Stimulated activated CD4-positive, alpha-beta T cell treated with anti-CD3 and anti-CD28 coated beads, Interleukin-2, amount 100 ng/mL, for 4 hours (primary cell): ENCODE measurements around the gene NPDC1.
"Not testable (repeated sequence)": the region's sequence is repeated elsewhere in the genome, so short reads cannot be mapped to it uniquely, and the experiment has no call there.

Experiments used
- DNase-seq: peaks from one replicate; pipeline ENCODE4 v3.0.0-alpha.2; 2020; ENCODE audit warnings: low read depth

Gene NPDC1

DNA sequence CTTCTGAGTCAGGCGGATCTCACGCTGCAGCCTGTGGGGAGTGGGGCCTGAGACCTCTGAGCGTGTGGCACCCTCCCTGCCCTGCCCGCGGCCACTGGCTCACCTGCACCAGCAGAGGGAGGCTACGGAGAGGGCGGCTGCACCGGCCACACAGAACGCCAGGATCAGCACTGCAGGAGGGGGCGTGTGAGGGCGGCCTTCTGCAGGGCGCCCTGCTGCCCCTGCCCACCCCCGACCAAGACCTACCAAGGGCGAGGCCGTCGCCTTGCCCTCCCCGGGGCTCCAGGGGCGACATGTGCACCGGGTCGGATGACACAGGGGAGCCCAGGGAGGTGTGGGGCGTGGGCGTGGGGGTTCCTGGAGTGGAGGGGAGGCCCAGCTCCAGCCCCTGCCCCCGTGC lies 5.4 kb downstream of the NPDC1 start:
- DNase-seq: no peak

DNA sequence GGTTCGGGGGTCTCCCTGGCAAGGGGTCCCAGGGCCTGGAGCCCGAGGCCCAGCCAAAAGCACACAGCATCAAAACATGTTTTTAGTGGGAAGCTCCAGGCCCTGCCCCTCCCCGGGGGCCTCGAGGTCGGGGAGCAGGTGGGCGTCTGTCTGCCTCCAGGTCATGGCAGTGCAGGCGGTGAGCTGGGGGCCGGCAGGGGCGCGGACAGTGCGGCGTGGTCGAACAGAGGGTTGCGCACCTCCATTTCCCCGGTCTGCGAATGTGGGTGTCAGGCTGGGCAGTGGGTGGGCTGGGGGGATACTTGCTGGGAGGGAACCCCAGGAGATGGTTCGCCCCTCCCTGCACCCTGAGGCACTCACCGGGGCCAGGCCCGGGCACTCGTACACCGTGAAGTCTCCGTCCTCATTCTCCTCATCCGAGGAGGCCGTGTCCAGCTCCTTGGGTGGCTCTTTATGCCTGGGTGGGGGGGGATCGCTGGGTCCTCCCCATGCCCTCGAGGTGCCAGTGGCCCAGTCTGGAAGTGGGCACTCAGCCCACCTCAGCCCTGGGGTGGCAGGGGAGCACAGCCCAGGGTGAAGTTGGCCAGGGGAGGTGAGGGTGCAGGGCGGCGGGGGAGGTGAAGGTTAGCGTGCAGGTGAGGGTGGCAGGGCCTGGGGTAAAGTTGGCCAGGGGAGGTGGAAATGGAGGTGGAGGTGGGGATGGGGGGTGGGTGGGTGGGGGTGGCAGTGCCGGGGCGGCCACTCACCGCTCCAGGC lies 6.2 kb downstream of the NPDC1 start:
- DNase-seq: no peak

DNA sequence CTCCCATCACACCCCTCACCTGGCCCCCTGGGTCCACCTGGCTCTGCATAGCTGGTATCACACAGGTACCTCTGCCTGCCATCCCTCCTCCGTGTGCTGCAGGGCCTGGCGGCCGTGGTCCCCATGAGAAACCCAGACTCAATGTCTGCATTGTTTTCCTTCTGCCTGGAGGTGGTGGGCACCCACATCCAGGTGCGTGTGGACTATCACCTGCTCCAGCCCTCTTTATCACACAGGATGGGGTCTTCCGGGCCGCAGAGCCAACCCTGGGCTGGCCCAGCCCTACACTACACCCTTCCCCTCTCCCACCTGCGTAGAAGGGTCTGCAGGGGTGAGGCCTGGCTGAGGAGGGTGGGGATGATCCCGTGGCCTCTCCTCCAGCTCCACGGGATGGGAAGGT lies 7.1 kb downstream of the NPDC1 start:
- DNase-seq: no peak

DNA sequence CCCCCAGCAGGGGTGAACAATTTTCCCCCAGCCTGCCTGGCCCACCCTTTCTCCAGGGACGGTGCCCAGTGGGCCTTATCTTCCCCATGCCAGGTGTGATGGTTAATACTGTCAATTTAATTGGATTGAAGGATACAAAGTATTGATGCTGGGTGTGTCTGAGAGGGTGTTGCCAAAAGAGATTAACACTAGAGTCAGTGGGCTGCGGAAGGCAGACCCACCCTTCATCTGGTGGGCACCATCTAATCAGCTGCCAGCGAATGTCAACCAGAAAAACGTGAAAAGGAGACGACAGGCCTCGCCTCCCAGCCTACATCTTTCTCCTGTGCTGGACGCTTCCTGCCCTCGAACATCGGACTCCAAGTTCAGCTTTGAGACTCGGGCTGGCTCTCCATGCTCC lies 8.5 kb downstream of the NPDC1 start:
- no peak for DNase-seq

DNA sequence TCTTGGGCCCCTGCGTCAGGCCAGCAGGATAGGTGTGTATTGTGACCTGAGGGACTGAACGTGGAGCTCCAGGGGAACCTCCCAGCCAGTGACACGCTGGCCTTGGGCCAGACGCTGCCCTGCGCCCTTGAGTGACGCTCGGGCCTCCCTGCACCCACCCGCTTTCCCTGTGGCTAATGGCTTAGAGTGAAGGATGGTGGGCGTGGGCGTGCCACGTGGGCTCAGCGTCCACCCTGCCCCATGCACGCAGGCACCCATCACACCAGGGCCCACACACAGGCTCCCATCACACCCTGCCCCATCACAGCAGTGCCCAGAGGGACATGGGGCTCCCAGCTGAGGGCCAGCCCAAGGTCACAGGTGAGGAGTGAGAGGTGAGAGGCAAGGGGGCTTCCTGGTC lies 8.9 kb downstream of the NPDC1 start:
- DNase-seq: no peak

DNA sequence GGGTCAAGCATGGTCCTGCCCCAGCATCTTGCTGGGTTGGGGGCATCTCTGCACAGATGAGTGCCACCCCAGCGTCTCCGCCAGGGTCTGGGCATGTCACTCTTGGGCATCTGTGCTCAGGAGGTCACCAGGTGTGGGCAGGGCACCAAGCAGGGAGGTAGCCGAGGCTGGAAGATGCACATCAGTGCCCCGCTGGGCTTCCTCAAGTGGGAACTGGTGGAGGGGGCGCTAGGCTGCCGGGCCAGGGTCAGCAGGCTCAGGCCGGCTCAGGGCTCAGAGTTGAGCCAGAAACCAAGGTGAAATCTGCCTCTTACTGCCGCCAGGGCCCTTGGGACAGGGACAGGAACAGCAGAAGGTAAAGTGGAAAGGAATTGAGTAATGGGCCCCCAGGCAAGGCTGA lies 10.0 kb downstream of the NPDC1 start:
- no peak for DNase-seq

DNA sequence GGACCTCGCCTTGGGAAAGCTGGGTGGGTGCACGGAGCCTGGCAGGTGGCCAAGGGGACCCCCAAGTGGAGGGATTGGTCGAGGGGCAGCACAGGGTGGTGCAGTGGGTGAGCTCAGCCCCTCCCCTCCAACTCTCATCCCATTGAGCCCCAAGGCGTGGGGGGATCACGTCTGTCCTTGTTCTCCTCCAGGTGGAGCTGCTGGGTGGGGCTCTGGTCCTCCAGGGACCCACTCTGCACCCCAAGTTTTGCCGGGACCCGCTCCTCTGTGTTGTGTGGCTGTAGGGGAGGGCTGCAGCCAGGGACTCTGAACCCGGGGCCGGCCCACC lies 10.5 kb downstream of the NPDC1 start:
- DNase-seq: no peak

DNA sequence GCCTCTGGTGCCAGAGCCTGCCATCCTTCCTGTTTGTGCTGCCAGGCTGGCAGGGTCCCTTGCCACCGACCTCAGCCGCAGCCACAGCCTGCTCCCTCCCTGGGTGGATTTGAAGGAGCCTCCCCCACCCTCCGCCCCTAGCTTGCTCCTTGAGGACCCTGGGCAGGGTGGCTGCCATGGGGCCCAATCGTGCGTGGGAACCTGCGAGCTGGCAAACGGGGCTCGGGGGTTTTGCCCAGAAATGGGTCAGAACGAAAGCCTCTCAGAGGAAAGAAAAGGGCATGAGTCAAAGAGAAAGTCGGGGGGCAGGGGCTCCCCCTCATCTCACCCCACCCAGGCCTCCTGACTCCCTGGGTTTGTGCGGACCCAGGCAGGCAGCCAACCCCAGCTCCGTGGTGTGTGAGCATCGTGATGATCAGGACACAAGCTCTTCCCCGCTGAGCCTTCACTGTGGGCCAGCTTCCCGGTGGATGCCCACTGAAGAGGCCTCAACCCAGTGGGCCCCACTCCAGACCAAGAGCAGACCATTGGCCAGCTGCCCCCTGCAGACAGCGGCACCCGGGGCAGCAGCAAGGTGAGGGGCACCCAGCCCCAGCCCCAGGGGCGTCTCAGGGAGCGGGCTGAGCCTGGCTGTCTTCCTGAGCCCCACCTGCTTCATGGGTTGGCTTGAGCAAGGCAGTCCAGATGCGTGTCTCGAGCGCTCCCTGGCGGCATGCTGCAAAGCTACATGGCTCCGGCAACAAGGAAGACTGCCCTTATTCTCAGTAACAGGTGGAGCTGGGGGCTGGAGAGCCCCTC lies 11.1 kb downstream of the NPDC1 start:
- peak; percentile 77 for DNase-seq

DNA sequence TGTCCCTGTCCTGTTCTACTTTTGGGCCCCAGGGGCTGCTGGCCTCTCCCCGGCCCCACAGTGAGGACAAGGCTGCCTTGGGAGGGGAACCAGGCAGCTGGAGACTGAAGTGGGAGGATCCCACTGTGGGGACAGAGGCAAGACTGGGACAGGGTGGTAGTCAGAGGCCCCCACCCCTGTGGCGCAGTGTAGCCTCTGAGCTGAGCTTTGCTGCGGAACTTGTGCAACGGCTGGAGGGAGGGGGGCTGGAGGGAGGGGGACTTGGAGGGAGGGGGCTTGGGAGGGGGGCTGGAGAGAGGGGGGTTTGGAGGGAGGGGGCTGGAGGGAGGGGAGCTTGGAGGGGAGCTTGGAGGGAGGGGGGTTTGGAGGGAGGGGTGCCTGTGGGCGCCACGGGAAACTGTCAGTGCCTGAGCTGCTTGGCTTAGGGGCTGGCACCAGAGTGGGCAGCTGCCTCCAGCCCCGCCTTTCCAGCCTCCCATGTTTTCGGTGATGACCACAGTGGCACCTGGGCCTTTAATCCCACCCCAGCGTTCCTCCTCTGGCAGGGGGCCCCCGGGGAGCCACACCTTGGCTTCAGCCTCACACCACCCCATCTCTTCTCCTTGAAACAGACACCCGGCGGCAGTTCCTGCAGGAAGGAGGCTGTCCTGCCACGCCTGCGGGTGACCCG lies 11.8 kb downstream of the NPDC1 start:
- DNase-seq: no peak

DNA sequence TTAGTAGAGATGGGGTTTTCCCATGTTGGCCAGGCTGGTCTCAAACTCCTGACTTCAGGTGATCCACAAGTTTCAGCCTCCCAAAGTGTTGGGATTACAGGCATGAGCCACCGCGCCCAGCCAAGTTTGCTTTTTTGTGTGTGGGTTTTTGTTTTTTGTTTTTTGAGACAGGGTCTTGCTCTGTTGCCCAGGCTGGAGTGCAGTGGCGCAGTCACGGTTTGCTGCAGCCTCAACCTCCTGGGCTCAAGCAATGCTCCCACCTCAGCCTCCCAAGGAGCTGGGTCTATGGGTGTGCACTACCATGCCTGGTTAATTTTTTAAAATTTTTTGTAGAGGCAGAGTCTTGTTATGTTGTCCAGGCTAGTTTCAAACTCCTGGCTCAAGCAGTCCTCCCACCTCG lies 12.5 kb downstream of the NPDC1 start:
- not testable (repeated sequence) for DNase-seq

DNA sequence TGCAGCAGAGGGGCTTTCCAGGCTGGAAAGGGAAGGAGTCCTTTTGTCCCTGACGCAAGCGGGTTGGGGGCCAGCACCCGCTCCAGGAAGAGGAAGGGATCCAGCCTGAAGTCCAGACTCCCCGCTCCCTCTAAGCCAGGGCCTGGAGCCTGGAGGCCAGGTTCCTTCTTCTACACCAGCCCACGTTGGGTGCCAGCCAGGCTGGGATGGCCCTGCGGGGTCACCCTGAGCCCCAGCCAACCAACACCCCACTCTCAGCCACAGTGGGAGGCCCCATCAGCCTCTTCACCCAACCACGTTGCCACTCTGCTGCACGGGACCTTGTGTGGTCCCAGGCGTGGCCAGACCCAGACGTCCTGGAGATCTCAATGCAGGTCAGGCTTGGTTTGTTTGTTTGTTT lies 13.1 kb downstream of the NPDC1 start:
- DNase-seq: no peak

DNA sequence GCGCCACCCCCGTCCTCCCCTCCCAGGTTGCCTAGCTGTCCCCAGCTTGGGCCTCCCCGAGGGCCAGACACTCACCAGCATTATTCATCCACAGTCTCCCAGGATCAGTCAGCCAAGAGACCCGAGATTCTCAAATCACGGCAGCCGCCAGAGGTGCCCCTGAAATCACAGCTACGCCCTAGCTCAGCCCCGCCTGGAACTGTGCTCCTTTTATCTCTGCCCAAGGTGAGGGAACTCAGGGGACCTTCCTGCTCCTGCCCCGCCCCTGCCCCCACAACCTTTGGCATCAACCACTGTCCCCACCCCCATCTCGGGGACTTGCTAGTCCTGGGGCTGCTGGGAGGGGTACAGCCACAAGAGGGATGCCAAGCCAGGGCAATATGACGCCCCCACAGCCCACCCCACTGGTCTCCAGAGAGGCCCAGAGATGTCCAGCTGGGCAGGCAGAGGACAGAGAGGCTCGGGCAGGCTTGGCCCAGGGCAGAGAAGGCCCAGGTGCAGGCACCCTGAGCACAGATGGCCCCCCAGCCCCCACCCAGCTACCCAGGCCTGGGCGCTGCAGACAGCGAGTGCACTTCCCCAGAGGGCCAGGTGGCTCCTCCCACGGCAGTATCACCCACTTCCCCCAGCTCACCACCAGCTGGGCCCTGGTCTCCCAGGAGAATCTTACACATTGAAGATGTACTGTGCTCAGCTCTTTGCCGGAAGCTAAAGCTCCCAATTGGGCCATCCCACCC lies 13.9 kb downstream of the NPDC1 start, which contains the start of gene FUT7:
FUT7 (minus strand) TSS at position 185 of the 737 bp plus-strand sequence; CDS start at position 88, 97 bp downstream.
- no peak for DNase-seq

DNA sequence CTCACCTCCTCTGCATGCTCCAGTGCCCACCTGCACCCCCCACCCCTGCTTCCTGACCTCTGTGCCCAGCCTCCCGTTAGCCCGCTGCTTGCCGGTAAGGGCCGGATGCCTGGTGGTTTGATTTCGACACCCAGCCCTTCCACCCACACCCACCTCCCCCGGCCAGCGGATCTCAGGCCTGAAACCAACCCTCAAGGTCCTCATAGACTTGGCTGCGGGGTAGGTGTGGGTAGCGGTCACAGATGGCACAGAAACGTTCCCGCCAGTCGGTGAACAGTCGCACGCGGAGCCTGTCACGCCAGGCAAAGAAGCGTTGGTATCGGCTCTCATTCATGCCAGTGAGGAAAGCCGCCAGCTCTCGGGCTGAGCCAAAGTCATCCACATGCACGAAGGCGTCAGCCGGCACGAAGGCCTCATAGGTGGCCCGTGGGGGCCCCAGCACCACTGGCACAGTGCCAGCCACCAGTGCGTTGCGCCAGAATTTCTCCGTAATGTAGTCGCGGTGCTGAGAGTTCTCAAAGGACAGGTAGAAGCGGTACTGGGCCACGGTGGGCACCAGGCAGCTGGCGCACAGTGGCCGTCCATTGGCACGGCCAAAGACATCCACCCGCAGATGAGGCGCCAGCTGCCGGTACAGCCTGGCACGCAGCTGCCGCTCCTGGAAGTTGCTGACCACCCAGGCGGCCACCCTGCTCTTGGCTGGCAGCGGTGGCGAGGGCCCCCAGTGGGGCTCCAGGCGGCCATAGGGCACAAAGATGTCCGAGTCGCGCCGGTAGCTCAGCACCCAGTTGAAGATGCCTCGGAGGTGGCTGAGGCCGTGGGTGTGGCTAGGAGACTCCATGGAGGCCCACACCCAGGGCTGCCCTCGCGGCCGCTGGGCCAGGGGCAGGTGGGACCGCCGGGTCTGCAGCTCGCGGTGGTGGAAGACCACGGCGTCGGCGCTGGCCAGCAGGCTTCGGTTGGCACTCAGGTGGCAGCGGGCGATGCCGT lies 15.1 kb downstream of the NPDC1 start:
- no peak for DNase-seq

DNA sequence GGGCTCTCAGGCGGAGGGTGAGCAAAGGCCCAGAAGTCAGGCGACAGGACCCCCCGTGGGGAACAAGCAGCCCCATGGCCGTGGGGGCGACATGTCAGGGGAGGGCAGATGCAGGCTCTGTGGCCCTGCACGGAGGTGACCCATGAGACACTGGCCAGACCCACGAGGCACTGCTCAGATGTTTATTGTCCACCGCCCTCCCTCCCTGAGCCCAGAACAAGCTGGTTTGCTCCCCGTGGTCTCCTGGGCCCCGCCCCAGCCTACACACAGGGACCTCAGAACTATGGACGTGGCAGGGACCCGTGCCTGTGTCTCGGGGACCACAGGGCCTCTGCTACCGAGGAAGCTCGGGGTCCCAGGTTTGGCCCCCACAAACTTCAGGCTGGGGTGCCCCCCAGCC lies 16.0 kb downstream of the NPDC1 start:
- DNase-seq: no peak

DNA sequence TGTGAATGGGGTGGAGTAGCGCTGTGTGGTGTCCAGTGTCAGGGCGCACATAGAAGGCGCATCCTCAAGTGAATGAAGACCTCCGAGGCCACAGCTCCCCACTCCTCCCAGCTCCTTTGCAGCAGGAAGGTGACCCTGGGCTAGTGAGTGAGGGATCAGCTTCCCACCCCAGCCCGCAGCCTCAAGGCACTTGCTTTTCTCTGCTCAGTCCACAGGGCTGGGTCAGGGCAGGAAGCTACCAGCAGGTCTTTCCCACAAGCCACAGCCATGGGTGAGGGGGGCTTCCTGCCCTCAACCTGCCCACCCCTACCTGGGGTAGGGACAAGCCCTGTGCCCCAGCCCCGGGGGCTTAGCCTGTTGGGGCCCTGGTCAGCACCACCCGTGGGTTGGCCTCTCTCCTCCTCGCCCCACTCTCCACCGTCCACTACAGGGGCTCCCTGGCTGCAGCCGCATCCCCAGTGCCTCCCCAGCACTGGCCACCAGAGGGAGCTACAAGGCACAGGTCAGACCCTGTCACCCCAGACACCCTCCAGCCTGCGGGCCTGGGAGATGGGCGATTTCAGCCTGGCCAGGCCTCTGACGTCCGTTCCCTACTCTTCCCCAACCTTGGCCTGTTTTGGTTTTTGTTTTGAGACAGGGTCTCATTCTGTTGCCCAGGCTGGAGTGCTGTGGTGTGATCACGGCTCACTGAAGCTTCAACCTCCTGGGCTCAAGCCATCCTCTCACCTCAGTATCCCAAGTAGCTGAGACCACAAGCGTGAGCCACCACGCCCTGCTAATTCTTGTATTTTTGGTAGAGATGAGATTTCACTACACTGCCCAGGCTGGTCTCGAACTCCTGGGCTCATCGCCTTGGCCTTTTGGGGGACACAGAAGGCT lies 16.7 kb downstream of the NPDC1 start:
- DNase-seq: peak; percentile 48

DNA sequence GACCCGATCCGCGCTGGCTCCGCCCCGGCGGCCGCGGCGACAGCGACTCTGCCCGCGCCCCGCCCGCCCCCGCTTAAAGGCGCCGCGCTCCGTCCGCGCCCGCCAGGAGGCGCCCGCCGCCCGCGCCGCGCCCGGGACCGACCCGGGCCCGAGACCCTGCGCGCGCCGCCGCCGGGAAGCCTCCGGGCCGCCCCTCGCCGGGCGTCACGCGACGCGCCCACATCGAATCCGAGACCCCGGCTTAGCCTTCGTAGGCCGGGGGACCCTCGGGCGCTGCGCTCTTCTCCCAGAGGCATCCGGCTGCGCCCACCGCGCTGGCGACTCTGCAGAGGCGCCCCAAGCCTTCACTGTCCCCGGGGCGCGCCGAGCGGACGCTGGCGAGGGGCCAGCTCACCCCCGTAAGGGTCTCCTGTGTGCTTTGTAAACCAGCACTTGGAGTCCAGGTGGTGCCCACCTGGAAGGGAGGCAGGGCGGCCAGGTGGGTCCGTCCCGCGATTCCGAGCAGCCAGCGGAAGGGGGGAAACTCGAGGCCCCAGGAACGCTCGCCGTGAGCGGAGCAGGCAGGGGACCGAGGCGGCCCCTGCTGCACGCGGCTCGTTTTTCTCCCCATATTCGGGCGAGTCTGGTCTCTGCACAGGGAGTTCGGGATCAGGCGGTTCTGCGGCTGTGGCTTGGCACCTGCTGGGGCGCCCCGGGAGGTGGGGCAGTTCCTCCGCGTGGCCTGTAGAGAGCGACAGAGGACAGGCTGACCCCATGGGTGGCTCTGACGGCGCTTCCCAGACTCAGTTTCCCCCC lies 17.5 kb downstream of the NPDC1 start:
- peak; percentile 47 for DNase-seq

DNA sequence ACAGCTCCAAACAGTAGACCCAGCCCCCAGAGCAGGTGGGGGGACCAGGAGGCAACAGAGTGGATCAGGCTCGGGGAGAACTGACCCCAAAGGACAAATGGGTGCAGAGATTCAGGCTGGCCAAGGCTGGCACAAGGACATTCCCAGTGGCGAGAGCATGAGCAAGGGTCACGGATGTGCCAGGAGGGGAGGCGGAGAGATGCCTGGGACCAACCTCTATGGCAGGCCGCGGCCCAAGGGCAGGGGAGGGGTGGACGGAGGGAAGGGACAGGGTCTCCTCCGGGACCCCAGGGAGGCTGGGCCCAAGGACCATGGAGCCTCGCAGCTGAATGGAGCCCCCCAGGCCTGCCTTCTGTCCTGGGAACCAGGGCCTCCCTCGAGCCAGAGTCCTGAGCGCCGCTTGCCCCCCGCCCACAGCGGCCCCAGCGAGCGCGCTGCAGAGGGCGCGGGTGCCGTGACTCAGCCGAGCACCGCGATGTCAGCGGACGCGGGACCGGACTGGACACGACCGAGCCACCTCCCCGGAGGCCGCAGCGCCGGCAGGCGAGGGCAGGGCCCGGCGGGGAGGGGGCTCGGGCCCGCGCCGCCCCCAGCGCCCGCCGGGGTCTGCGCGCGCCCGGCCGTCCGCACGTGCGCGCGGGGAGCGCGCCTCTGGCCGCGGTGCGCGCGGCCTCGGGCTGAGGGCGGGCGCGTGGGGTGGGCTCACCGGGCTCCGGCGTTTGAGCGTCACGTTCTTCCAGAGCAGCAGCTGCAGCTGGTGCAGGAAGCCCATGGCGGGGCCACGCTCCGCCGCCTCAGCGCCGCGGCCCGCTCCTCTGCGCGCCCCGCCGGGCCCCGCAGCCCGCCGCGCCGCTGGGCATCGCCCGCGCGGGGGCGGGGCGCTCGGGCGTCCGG lies 18.4 kb downstream of the NPDC1 start, which contains the start of gene ABCA2:
ABCA2 (minus strand) TSS at position 869 of the 894 bp plus-strand sequence; CDS start at position 772, 97 bp downstream.
- no peak for DNase-seq

DNA sequence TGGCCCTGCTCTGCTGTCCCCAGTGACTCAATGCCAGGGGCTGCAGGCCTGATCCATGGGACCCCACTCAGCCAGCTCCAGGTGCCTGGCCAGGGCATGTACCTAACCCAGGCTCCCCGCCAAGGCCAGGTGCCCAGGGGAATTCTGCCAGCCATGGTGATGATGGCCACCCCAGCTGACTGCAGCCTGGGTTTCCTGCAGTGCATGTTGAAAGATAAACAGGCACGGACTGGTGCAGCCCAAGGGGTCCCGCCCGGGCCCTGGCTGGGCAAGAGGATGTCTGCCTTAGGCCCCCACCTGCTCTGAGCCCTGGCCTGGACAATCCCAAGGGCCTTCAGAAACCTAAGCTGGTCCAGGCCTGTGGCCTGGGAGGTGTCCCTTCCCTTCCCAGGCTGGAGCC lies 19.1 kb downstream of the NPDC1 start:
- DNase-seq: no peak
